NCI-H2227 (cell line): ENCODE results near the gene KMT5C.

Experiments
- DNase-seq: peaks from one replicate; lab custom pipeline; 2025; ENCODE audit not compliant: unreplicated experiment; lab: John Stamatoyannopoulos, UW

KMT5C gene

DNA sequence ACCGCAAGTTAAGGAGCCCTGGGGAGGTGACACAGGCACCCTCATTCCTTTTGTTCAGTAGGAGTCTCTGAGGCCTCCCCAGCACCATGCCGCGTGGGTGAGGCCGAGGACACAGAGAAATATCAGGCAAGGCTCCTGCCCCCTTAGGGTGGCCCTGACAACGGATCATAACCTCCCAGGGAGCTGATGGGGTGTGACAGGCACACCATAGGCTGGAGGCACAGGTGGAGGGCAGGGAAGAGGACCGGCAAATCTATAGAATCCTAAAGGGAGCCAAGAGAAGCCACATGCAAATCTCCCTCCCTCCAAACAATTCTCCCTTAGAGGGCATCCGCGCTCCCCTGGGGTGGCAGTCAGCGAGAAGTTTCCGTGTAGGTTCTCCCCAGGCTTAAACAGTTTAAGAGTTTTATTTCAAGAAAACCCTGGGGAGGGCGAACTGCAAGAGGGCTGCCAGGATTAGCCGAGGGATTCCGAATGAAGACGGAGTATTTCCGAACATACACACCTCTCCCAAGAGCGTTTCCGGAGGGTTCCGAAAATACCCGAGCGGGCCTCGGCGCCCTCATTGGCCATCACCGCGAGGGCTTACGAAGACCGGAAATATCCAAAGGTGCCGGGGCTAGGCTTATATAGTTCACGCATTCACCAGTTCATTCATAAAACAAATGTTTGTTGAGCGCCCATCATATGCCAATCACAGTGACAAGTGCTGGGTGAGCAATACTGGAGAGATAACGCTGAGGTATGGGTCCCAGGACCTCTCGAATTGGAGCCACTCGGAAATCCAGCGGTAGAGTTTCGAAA is 45.4 kb downstream of the KMT5C start:
- DNase-seq, result peak; percentile 100

- DNase-seq, result peak; percentile 100
Observed at GRCh38 chr19:55385724-55386492, 46.2 kb downstream of the KMT5C start, which contains the start of gene RPL28. Gene RPL28, plus strand, starts transcription at chr19:55385932. Its CDS starts 426 bp downstream, at chr19:55386358.

GRCh38 chr19:55386493-55386971 is 46.9 kb downstream of the KMT5C start:
- DNase-seq, result no peak

- no peak for DNase-seq
Observed at GRCh38 chr19:55387736-55388497, 48.2 kb downstream of the KMT5C start.

- DNase-seq, result no peak
Observed at GRCh38 chr19:55389386-55390317, 50.0 kb downstream of the KMT5C start.

DNA sequence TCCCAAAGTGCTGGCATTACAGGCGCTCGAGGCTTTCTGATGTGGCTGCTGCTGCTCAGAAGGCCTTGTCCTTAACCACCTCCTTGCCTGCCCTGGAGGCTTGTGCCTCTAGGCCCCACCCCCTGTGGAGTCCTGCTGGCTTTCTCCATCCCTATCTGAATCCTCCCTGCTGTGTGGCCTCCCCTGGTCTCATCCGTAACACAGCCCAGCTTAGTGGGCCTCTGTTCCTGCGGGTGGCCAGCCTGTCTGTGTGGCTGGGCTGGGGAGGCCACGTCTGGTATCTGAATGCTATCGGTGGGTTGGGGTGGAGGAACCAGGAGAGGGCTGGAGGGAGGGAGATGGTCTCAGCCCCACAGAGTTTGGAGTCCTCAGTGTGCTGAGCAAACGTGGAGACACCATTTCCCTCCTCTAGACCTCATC is 50.8 kb downstream of the KMT5C start:
- DNase-seq, result no peak

DNA sequence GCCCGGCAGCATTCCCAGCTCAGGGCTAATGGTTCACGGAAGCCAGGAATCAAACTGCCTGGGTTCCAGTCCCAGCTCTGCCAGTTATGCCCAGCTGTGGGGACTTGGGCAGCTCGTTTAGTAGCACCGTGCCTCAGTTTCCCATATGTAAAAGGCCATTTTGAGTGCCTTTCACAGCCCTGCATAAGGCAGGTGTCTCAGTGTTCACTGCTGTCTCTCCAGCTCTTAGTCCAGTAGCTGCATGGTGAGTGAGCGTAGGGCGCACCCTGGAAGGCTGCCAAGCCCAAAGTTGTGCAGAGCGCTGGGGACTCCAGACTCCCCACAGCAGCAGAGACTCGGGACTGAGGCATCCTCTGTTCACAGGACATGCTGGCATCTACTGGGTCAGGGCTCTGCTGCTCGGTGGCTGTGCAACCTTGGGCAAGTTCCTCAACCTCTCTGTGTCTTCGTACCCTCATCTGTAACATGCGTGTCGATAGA is 51.6 kb downstream of the KMT5C start:
- DNase-seq, result no peak

DNA sequence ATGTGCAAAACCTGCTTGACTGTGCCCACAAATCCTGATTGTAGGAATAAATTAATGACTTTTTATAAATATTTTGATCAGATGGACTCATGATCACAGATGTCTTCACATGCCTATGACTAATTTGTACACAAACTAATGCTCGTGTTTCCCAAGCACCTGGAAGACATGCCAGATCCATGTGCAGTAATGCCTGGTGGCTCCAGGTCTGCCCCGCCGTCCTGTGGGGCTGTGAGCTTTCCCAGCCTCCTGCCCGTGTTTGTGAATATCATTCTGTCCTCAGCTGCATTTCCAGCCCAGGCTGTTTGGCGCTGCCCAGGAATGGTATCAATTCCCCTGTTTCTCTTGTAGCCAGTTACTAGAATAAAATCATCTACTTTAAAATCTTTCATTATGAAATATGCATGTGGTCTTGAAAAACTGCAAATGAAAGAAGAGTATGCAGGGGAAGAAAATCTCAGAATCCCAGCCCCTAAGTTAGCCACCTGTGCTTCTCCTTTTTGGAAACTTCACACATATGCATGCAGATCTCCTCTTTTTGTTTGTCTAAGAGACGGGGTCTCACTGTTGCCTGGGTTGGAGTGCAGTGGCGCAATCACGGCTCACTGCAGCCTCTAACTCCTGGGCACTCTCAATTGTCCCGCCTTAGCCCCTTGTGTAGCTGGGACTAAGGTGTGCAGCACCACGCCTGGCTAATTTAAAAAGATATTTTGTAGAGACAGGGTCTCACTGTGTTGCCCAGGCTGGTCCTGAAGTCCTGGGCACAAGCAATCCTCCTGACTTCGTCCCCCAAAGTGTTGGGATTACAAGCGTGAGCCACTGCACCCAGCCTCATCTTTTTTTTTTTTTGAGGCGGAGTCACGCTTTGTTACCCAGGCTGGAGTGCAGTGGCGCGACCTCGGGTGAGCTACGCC is 52.3 kb downstream of the KMT5C start:
- DNase-seq, result no peak

DNA sequence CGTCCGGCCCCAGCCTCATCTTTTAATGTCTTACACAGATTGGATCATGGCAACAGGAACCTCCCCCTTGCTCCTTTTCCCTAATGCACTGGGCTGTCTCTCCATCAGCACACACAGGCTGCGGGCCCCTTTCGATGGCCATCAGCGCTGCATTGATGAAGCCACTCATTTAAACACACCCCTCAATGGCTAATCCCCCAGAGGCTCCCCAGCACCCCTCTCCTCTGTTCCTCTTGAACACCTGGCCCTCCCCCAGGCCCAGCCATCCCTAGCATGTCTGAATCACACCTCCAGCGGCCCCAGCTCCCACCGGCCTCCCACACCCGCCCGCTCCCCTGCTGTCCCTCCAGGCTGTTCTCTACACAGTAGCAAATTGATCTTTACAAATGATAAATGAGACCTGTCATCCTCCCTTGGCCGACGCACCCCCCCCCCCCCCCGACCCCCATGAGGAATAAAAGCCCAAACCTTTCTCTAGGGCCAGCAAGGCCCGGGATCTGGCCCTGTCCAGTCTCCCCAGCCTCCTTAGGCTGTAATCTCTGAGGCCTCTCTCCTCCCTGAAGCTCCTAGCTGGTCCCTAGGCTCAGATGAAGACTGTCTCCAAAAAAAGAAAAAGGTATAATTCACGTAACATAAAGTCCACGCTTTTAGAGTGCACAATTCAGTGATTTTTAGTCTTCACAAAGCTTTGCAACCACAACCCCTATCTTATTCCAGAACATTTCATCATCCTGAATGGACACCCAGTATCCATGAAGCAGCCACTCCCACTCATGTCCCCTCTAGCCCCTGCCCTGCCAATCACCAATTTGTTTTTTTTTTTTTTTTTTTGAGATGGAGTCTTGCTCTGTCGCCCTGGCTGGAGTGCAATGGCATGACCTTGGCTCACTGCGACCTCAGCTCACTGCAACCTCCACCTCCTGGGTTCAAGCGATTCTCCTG is 53.4 kb downstream of the KMT5C start:
- peak; percentile 70 for DNase-seq
